Measurements from ENCODE around the gene FAM9A. TPM values are rescaled to one million over a fixed set of nuclear protein-coding genes. Genes with fewer than 3 reads are reported as not detected.
"Not testable (repeated sequence)": the region's sequence is repeated elsewhere in the genome, so short reads cannot be mapped to it uniquely, and the experiment has no call there.

FAM9A gene
- total and polyA plus RNA-seq, 9 donors, result not detected

GRCh38 chrX:8782595-8782994 is 18.6 kb downstream of the FAM9A start:
- 82% methylated on average over 8 of the region's 9 CpGs for whole genome bisulfite sequencing (ENCODE audit: insufficient coverage)
- Histone ChIP-seq H3K27me3 (ENCODE audit: control insufficient read depth, insufficient read depth, low read length) (peaks cover 22% of the 10 kb centered on the region), H3K27ac (ENCODE audit: low read length) (no peak overlapping the region), H3K36me3 (ENCODE audit: control insufficient read depth, insufficient read depth, low read length) (no peaks in the 10 kb centered on the region), H3K4me1 (ENCODE audit: control insufficient read depth, insufficient read depth, low read length) (no peaks in the 10 kb centered on the region), H3K4me3 (ENCODE audit: low read length) (no peak overlapping the region), H3K9me3 (replicated peaks; ENCODE audit: control insufficient read depth, low read depth, low read length) (no peaks in the 10 kb centered on the region)
- no peak for DNase-seq

DNA sequence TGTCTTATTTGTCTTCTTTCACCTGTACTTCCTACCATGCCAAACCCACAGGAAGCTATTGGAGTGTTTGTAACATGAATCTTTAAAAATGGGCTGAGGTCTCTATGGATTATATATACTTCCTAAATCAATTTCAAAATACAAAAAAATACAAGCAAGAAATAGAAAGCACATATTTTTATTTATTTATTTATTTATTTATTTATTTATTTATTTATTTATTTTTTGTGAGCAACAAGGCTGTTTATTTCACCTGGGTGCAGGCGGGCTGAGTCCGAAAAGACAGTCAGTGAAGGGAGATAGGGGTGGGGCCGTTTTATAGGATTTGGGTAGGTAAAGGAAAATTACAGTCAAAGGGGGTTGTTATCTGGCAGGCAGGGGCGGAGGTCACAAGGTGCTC is 19.3 kb downstream of the FAM9A start:
- H3K4me1 ChIP-seq (ENCODE audit: control insufficient read depth, insufficient read depth, low read length); H3K36me3 ChIP-seq (ENCODE audit: control insufficient read depth, insufficient read depth, low read length); DNase-seq; H3K9me3 ChIP-seq (replicated peaks; ENCODE audit: control insufficient read depth, low read depth, low read length); H3K27ac ChIP-seq (ENCODE audit: low read length); H3K4me3 ChIP-seq (ENCODE audit: low read length): not testable (repeated sequence)
- 71% methylated on average over 4 of the region's 4 CpGs for WGBS (ENCODE audit: insufficient coverage)
- H3K27me3 ChIP-seq (ENCODE audit: control insufficient read depth, insufficient read depth, low read length), result peaks cover 19% of the 10 kb centered on the region

- H3K27ac ChIP-seq (ENCODE audit: low read length), result no peak overlapping the region
- H3K36me3 ChIP-seq (ENCODE audit: control insufficient read depth, insufficient read depth, low read length), result no peaks in the 10 kb centered on the region
- DNase-seq, result no peak
- 75% methylated on average over 5 of the region's 5 CpGs for WGBS (ENCODE audit: insufficient coverage)
- H3K4me1 ChIP-seq (ENCODE audit: control insufficient read depth, insufficient read depth, low read length), result no peaks in the 10 kb centered on the region
- no peaks in the 10 kb centered on the region for H3K9me3 ChIP-seq (replicated peaks; ENCODE audit: control insufficient read depth, low read depth, low read length)
- peaks cover 15% of the 10 kb centered on the region for H3K27me3 ChIP-seq (ENCODE audit: control insufficient read depth, insufficient read depth, low read length)
- no peak overlapping the region for H3K4me3 ChIP-seq (ENCODE audit: low read length)
Measured at GRCh38 chrX:8773117-8773516, 28.1 kb downstream of the FAM9A start.

- DNase-seq, result no peak
- no CpG with 5 or more reads among the region's 2 CpGs for WGBS (ENCODE audit: insufficient coverage)
- Histone ChIP-seq H3K4me3 (ENCODE audit: low read length) (no peak overlapping the region), H3K27ac (ENCODE audit: low read length) (no peak overlapping the region), H3K4me1 (ENCODE audit: control insufficient read depth, insufficient read depth, low read length) (no peaks in the 10 kb centered on the region), H3K9me3 (replicated peaks; ENCODE audit: control insufficient read depth, low read depth, low read length) (no peaks in the 10 kb centered on the region), H3K36me3 (ENCODE audit: control insufficient read depth, insufficient read depth, low read length) (no peaks in the 10 kb centered on the region), H3K27me3 (ENCODE audit: control insufficient read depth, insufficient read depth, low read length) (peaks cover 8% of the 10 kb centered on the region)
Measured at GRCh38 chrX:8760021-8760420, 41.2 kb downstream of the FAM9A start.

GRCh38 chrX:8758706-8759105 is 42.5 kb downstream of the FAM9A start:
- not testable (repeated sequence) for H3K4me1 ChIP-seq (ENCODE audit: control insufficient read depth, insufficient read depth, low read length); H3K9me3 ChIP-seq (replicated peaks; ENCODE audit: control insufficient read depth, low read depth, low read length); H3K4me3 ChIP-seq (ENCODE audit: low read length); DNase-seq; H3K27ac ChIP-seq (ENCODE audit: low read length); H3K36me3 ChIP-seq (ENCODE audit: control insufficient read depth, insufficient read depth, low read length)
- 20% methylated on average over 1 of the region's 5 CpGs for WGBS (ENCODE audit: insufficient coverage)
- H3K27me3 ChIP-seq (ENCODE audit: control insufficient read depth, insufficient read depth, low read length), result peaks cover 10% of the 10 kb centered on the region

DNA sequence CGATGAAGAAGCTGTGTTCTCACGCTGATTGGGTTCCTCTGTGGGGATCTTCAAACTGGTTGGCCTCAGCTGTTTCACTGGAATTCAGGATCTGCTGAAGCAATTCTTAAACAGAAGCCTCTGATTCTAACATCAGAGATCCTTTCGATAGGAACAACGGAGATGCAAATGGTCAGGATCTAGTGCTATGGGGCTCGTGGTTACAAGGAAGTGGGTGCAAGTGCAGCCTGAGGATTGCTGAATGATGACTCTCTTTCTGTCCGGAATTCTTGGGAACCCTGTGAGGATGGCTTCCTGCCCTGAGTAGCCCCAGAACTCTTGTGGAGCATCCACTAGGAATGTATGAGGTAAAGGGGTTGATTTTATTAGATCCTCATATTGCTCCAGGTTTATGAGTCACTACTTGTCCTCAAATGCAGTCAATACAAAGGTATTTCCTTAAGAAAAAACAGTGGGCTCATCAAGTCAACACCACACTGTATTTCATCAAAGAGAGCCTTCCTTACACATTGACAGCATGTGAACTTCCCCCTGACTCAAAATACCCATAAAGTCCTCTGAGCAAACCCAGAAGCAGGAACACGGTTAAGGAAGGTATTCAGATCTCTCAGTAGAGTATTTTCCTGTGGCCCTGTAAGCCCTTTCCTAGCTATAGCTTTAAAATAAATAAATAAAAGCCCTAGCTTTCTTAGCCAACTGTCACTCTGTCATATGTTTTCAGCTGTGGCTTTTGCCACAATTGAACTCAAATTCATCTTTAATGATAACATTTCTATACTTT is 43.4 kb downstream of the FAM9A start:
- no CpG with 5 or more reads among the region's 7 CpGs for WGBS (ENCODE audit: insufficient coverage)
- H3K4me3 ChIP-seq (ENCODE audit: low read length); H3K9me3 ChIP-seq (replicated peaks; ENCODE audit: control insufficient read depth, low read depth, low read length); H3K4me1 ChIP-seq (ENCODE audit: control insufficient read depth, insufficient read depth, low read length); H3K27ac ChIP-seq (ENCODE audit: low read length); H3K36me3 ChIP-seq (ENCODE audit: control insufficient read depth, insufficient read depth, low read length); DNase-seq: not testable (repeated sequence)
- H3K27me3 ChIP-seq (ENCODE audit: control insufficient read depth, insufficient read depth, low read length), result peaks cover 10% of the 10 kb centered on the region

DNA sequence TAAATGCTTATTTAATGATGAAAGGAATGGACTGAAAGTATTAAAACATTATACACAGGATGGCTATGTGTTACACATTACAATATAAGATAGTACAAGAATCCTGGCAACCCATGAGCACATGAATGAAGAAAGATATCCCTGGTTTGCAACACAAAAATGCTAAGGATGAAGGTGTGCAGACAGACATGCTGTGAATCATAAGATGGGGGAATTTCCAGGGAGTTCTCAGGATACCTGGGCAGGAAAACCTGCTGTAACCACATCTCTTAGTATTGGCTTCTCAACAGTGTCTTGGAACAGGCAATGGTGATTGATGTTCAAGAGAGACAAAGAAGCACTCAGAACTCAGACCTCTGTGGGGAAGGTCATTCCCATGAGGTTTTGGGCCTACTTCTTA is 45.4 kb downstream of the FAM9A start:
- peaks cover 17% of the 10 kb centered on the region for H3K27me3 ChIP-seq (ENCODE audit: control insufficient read depth, insufficient read depth, low read length)
- H3K9me3 ChIP-seq (replicated peaks; ENCODE audit: control insufficient read depth, low read depth, low read length), result no peaks in the 10 kb centered on the region
- no peak overlapping the region for H3K4me3 ChIP-seq (ENCODE audit: low read length)
- no peaks in the 10 kb centered on the region for H3K36me3 ChIP-seq (ENCODE audit: control insufficient read depth, insufficient read depth, low read length)
- H3K4me1 ChIP-seq (ENCODE audit: control insufficient read depth, insufficient read depth, low read length), result no peaks in the 10 kb centered on the region
- DNase-seq, result no peak
- H3K27ac ChIP-seq (ENCODE audit: low read length), result no peak overlapping the region

GRCh38 chrX:8755116-8755515 is 46.1 kb downstream of the FAM9A start:
- WGBS (ENCODE audit: insufficient coverage), result 79% methylated on average over 2 of the region's 4 CpGs
- H3K4me3 ChIP-seq (ENCODE audit: low read length), result no peak overlapping the region
- H3K9me3 ChIP-seq (replicated peaks; ENCODE audit: control insufficient read depth, low read depth, low read length), result no peaks in the 10 kb centered on the region
- peaks cover 18% of the 10 kb centered on the region for H3K27me3 ChIP-seq (ENCODE audit: control insufficient read depth, insufficient read depth, low read length)
- no peak overlapping the region for H3K27ac ChIP-seq (ENCODE audit: low read length)
- no peak for DNase-seq
- no peaks in the 10 kb centered on the region for H3K4me1 ChIP-seq (ENCODE audit: control insufficient read depth, insufficient read depth, low read length)
- H3K36me3 ChIP-seq (ENCODE audit: control insufficient read depth, insufficient read depth, low read length), result no peaks in the 10 kb centered on the region

DNA sequence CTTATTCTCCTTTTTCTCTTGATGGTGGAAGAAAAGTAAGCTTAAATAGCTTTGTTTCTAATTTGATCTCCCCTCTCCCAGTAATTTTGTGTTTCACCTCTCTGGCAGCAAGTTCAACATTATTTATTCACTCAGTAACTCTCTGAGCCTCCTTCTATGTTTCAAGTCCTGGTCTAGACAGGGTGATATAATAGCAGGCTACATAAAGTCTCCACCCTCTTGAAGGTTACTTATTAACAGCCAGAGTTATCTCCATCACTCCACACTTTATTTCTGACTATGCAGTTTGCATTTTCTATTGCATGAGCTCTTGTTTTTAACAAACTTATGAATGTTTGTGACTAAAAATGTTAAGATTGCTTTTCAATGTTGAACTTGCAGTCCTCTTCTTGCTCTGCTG is 51.5 kb downstream of the FAM9A start:
- Histone ChIP-seq H3K9me3 (replicated peaks; ENCODE audit: control insufficient read depth, low read depth, low read length) (no peaks in the 10 kb centered on the region), H3K4me1 (ENCODE audit: control insufficient read depth, insufficient read depth, low read length) (no peaks in the 10 kb centered on the region), H3K27ac (ENCODE audit: low read length) (no peak overlapping the region), H3K27me3 (ENCODE audit: control insufficient read depth, insufficient read depth, low read length) (peaks cover 16% of the 10 kb centered on the region), H3K36me3 (ENCODE audit: control insufficient read depth, insufficient read depth, low read length) (no peaks in the 10 kb centered on the region), H3K4me3 (ENCODE audit: low read length) (no peak overlapping the region)
- no peak for DNase-seq

DNA sequence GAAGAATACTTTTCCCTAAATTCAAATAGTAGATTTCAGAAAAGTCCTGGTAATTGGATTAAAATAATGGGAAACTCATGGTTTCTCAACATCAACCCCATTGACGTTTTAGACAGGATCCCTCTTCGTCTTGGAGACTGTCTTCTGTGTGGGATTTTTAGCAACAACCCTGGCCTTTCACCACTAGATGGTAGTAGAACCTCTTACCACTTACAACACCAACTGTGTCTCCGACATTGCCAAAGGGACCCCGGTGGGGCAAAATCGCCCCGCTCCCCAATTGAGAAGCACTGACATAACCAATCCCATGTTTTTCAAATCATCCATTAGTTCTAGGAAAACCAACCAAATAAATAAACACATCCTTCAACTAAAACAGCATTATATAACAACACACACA is 52.3 kb downstream of the FAM9A start:
- peak; percentile 37 for DNase-seq
- 4% methylated on average over 4 of the region's 6 CpGs for WGBS (ENCODE audit: insufficient coverage)
- no peaks in the 10 kb centered on the region for H3K36me3 ChIP-seq (ENCODE audit: control insufficient read depth, insufficient read depth, low read length)
- H3K4me3 ChIP-seq (ENCODE audit: low read length), result no peak overlapping the region
- no peak overlapping the region for H3K27ac ChIP-seq (ENCODE audit: low read length)
- no peaks in the 10 kb centered on the region for H3K4me1 ChIP-seq (ENCODE audit: control insufficient read depth, insufficient read depth, low read length)
- no peaks in the 10 kb centered on the region for H3K9me3 ChIP-seq (replicated peaks; ENCODE audit: control insufficient read depth, low read depth, low read length)
- peaks cover 14% of the 10 kb centered on the region for H3K27me3 ChIP-seq (ENCODE audit: control insufficient read depth, insufficient read depth, low read length)

Measured in muscle of leg (tissue), 11 donors.